ENCODE results near the gene RFT1.

The RFT1 gene

DNA sequence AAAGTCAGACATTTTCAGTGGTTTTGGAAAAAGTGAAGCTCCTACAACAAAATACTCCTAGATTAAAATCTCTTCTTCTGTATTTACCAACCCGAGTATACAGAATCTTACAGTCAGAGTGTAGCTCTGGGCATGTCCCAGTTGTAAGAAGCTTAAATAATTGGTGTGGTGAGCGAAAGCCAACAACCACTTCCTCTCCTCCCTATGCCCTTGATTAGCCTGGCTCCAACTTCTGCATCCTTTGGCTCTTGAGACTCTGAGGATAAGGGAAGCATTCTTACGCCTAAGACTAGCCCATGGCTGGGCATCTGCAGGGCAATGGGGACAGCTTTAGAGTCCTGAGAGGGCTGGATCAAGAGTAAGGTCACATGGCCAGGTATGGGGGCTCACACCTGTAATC, 25.5 kb downstream of the RFT1 start:
- TF ChIP-seq, protein P1, sequence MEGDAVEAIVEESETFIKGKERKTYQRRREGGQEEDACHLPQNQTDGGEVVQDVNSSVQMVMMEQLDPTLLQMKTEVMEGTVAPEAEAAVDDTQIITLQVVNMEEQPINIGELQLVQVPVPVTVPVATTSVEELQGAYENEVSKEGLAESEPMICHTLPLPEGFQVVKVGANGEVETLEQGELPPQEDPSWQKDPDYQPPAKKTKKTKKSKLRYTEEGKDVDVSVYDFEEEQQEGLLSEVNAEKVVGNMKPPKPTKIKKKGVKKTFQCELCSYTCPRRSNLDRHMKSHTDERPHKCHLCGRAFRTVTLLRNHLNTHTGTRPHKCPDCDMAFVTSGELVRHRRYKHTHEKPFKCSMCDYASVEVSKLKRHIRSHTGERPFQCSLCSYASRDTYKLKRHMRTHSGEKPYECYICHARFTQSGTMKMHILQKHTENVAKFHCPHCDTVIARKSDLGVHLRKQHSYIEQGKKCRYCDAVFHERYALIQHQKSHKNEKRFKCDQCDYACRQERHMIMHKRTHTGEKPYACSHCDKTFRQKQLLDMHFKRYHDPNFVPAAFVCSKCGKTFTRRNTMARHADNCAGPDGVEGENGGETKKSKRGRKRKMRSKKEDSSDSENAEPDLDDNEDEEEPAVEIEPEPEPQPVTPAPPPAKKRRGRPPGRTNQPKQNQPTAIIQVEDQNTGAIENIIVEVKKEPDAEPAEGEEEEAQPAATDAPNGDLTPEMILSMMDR (IDR thresholded peaks at IDR 0.05; ENCODE audit: low read length) = no peak
- TF ChIP-seq EZH2 (IDR thresholded peaks at IDR 0.05; ENCODE audit: borderline replicate concordance, low read length) = no peak
- H3K9me3 ChIP-seq (ENCODE audit: low read length) = no peaks in the 10 kb centered on the region
- H3K9me2 ChIP-seq (ENCODE audit: low read depth, low read length) = no peaks in the 10 kb centered on the region
- H3K4me3 ChIP-seq (ENCODE audit: low read depth, low read length, poor library complexity, severe bottlenecking) = no peak overlapping the region
- H3K4me2 ChIP-seq (ENCODE audit: low read length) = no peak overlapping the region
- no peaks in the 10 kb centered on the region for H3K79me2 ChIP-seq (ENCODE audit: insufficient read depth, low read length)
- no peak overlapping the region for H2AFZ ChIP-seq (ENCODE audit: low read length)
- no peaks in the 10 kb centered on the region for H3K4me1 ChIP-seq (ENCODE audit: insufficient read depth, low read length, severe bottlenecking)
- H4K20me1 ChIP-seq (ENCODE audit: insufficient read depth, low read length) = no peaks in the 10 kb centered on the region
- no peaks in the 10 kb centered on the region for H3K27me3 ChIP-seq (ENCODE audit: insufficient read depth, low read length)
- no peak overlapping the region for H3K27ac ChIP-seq (ENCODE audit: low read depth, low read length, poor library complexity, severe bottlenecking)
- H3K9ac ChIP-seq (ENCODE audit: low read length) = no peak overlapping the region
- no peaks in the 10 kb centered on the region for H3F3A ChIP-seq (ENCODE audit: insufficient read depth, low read length)
- peaks cover 72% of the 10 kb centered on the region for H3K36me3 ChIP-seq (ENCODE audit: insufficient read depth, low read length)

DNA sequence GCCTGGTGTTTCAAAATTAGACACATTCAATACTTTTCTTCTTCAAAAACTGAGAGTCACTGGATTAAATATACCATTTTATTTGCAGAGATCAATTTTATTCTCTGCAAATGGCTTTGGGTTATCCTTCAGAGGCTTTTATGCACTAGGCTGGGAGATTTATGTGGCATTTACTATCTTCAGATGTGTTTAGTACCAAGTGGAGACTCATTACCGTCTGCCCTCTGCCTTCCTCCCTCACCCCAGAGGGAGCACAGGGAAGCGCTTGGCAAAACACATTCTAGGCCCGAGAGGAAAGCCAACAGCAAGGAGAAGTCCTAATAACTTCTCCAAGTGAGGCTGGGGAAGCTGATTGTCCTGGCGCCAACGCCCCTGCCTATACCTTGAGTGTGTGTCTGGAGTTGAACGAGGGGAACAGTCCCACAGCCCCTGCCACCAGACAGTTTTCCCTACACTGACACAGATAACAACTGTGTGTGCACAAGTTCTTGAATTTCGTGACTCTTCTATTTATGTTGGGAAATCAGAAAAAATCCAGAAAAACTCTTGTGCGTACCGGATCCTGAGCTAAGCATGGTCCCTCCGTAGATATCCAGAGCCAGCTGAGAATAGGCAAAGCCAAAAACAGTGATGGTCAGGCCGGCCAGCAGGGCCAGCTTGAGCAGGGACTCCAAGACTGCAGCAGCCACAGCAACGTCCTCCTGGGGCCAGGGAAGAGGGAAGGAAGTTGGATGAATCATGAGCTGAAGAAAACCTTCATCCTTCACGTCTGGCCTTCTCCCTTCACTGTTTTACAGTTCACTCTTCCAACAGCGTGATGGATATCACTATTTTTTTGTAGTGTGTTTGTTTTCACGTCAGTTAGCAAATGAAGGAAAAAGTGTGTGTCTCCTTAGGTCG, 26.6 kb downstream of the RFT1 start:
- Histone ChIP-seq H3K4me2 (ENCODE audit: low read length) (no peak overlapping the region), H3K27ac (ENCODE audit: low read depth, low read length, poor library complexity, severe bottlenecking) (no peak overlapping the region)

DNA sequence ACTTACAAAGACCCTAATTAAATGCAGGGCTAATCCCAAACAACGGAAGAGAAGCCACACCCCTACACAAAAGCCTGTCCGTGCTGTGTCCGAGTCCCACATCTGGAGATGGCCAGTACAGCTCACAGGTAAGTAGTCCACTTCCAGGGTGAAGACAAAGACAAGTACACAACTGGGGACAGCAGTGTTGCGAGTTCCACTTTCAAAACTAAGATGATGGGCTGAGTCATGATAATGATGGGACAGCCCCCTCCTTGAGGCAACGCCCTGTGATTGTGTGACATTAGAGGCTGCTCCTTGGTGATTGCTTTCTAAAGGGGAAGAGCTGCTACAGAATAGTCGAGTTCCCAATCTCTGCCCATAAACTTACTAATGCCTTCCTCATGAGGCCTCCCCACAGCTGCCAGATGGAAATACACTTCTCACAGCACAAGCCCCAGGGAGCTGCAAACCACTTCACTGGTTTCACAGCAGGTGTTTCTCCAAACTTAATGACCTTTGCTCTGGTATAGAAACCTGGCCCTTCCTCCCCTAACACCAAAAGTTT, 27.6 kb downstream of the RFT1 start:
- H3F3A ChIP-seq (ENCODE audit: insufficient read depth, low read length) = no peaks in the 10 kb centered on the region
- no peaks in the 10 kb centered on the region for H4K20me1 ChIP-seq (ENCODE audit: insufficient read depth, low read length)
- no peaks in the 10 kb centered on the region for H3K4me1 ChIP-seq (ENCODE audit: insufficient read depth, low read length, severe bottlenecking)
- H3K9me2 ChIP-seq (ENCODE audit: low read depth, low read length) = no peaks in the 10 kb centered on the region
- H3K4me2 ChIP-seq (ENCODE audit: low read length) = no peak overlapping the region
- H2AFZ ChIP-seq (ENCODE audit: low read length) = no peak overlapping the region
- TF ChIP-seq, protein P1 (IDR thresholded peaks at IDR 0.05; ENCODE audit: low read length) = no peak
- no peak for TF ChIP-seq EZH2 (IDR thresholded peaks at IDR 0.05; ENCODE audit: borderline replicate concordance, low read length)
- no peak overlapping the region for H3K4me3 ChIP-seq (ENCODE audit: low read depth, low read length, poor library complexity, severe bottlenecking)
- H3K27ac ChIP-seq (ENCODE audit: low read depth, low read length, poor library complexity, severe bottlenecking) = no peak overlapping the region
- no peaks in the 10 kb centered on the region for H3K27me3 ChIP-seq (ENCODE audit: insufficient read depth, low read length)
- H3K79me2 ChIP-seq (ENCODE audit: insufficient read depth, low read length) = no peaks in the 10 kb centered on the region
- H3K36me3 ChIP-seq (ENCODE audit: insufficient read depth, low read length) = peaks cover 70% of the 10 kb centered on the region
- H3K9ac ChIP-seq (ENCODE audit: low read length) = no peak overlapping the region
- no peaks in the 10 kb centered on the region for H3K9me3 ChIP-seq (ENCODE audit: low read length)

More for the DNA sequence above, 26.6 kb downstream of the RFT1 start:
- no peak overlapping the region for H3K4me3 ChIP-seq (ENCODE audit: low read depth, low read length, poor library complexity, severe bottlenecking)
- H3K9ac ChIP-seq (ENCODE audit: low read length) = no peak overlapping the region
- no peaks in the 10 kb centered on the region for H4K20me1 ChIP-seq (ENCODE audit: insufficient read depth, low read length)
- no peaks in the 10 kb centered on the region for H3K9me3 ChIP-seq (ENCODE audit: low read length)
- H3K79me2 ChIP-seq (ENCODE audit: insufficient read depth, low read length) = no peaks in the 10 kb centered on the region
- no peaks in the 10 kb centered on the region for H3F3A ChIP-seq (ENCODE audit: insufficient read depth, low read length)
- TF ChIP-seq EZH2 (IDR thresholded peaks at IDR 0.05; ENCODE audit: borderline replicate concordance, low read length) = no peak
- TF ChIP-seq, protein P1 (IDR thresholded peaks at IDR 0.05; ENCODE audit: low read length) = no peak
- no peaks in the 10 kb centered on the region for H3K27me3 ChIP-seq (ENCODE audit: insufficient read depth, low read length)
- no peak overlapping the region for H2AFZ ChIP-seq (ENCODE audit: low read length)
- H3K36me3 ChIP-seq (ENCODE audit: insufficient read depth, low read length) = peaks cover 69% of the 10 kb centered on the region
- no peaks in the 10 kb centered on the region for H3K9me2 ChIP-seq (ENCODE audit: low read depth, low read length)
- no peaks in the 10 kb centered on the region for H3K4me1 ChIP-seq (ENCODE audit: insufficient read depth, low read length, severe bottlenecking)

Measured in OCI-LY1 (cell line).